GM23338 (cell line): ENCODE results near the gene NR2C1.

ENCODE experiments used
- CREB1 ChIP-seq: fragments of 250-450 bp; sonication (Bioruptor Pico); IDR thresholded peaks from 2 replicates; pipeline ENCODE4 v1.5.0; 2020; ENCODE audit warnings: low read depth, mild to moderate bottlenecking, moderate library complexity
- CTCF ChIP-seq, 2 experiments: fragments of 200-600 bp in 1 of 2; sonication (generic) in 1 of 2; conservative IDR thresholded peaks; 2 replicates each; pipeline versions ENCODE4 v1.5.1 to v1.6.1; 2016 to 2017; ENCODE audit warnings: antibody characterized with exemption in 2 of 2, low read depth in 2 of 2, mild to moderate bottlenecking in 2 of 2, moderate library complexity in 1 of 2
- EZH2 ChIP-seq: fragments of 200-600 bp; sonication (generic); IDR thresholded peaks from one replicate; pipeline ENCODE4 v1.8.0; 2017; ENCODE audit warnings: antibody characterized with exemption, mild to moderate bottlenecking, low read depth; ENCODE audit not compliant: unreplicated experiment
- EZH2phosphoT487 ChIP-seq: fragments of 200-600 bp; sonication (generic); IDR thresholded peaks from one replicate; pipeline ENCODE4 v1.8.1; 2018; ENCODE audit warnings: antibody characterized with exemption; ENCODE audit not compliant: unreplicated experiment
- JUNB ChIP-seq: IDR thresholded peaks from one replicate; pipeline ENCODE4 v1.6.1; 2016; ENCODE audit warnings: antibody characterized with exemption; ENCODE audit not compliant: unreplicated experiment
- NANOG ChIP-seq: IDR thresholded peaks from 2 replicates; pipeline ENCODE4 v1.6.1; 2016; ENCODE audit warnings: antibody characterized with exemption, borderline replicate concordance
- POLR2AphosphoS5 ChIP-seq: IDR thresholded peaks from 2 replicates; pipeline ENCODE4 v1.6.1; 2016; ENCODE audit warnings: antibody characterized with exemption, low read depth
- ZNF114 ChIP-seq: fragments of 250-450 bp; sonication (Bioruptor Pico); IDR thresholded peaks from 2 replicates; pipeline ENCODE4 v1.5.0; 2020; ENCODE audit warnings: mild to moderate bottlenecking, moderate library complexity
- ZNF331 ChIP-seq: fragments of 250-450 bp; sonication (Bioruptor Pico); IDR thresholded peaks from 2 replicates; pipeline ENCODE4 v1.5.0; 2020; ENCODE audit warnings: low read depth, mild to moderate bottlenecking, moderate library complexity
- TF ChIP-seq, protein P1 (sequence below): IDR thresholded peaks from one replicate; pipeline ENCODE4 v1.6.1; 2018; ENCODE audit warnings: antibody characterized with exemption; ENCODE audit not compliant: unreplicated experiment
- TF ChIP-seq, protein P2 (sequence below): fragments of 250-450 bp; sonication (Bioruptor Pico); IDR thresholded peaks from 2 replicates; pipeline ENCODE4 v1.5.0; 2020; ENCODE audit warnings: mild to moderate bottlenecking, moderate library complexity
- TF ChIP-seq, protein P3 (sequence below): IDR thresholded peaks from 2 replicates; pipeline ENCODE4 v1.6.1; 2016; ENCODE audit warnings: antibody characterized with exemption

GRCh38 chr12:95054206-95054605, 19.2 kb downstream of the NR2C1 start:
- no peak for TF ChIP-seq CTCF (conservative IDR thresholded peaks at IDR 0.05; ENCODE audit: low read depth in 2 of 2)
- no peak for TF ChIP-seq EZH2
- no peak for TF ChIP-seq POLR2AphosphoS5
- no peak for TF ChIP-seq NANOG
- TF ChIP-seq, protein P1, sequence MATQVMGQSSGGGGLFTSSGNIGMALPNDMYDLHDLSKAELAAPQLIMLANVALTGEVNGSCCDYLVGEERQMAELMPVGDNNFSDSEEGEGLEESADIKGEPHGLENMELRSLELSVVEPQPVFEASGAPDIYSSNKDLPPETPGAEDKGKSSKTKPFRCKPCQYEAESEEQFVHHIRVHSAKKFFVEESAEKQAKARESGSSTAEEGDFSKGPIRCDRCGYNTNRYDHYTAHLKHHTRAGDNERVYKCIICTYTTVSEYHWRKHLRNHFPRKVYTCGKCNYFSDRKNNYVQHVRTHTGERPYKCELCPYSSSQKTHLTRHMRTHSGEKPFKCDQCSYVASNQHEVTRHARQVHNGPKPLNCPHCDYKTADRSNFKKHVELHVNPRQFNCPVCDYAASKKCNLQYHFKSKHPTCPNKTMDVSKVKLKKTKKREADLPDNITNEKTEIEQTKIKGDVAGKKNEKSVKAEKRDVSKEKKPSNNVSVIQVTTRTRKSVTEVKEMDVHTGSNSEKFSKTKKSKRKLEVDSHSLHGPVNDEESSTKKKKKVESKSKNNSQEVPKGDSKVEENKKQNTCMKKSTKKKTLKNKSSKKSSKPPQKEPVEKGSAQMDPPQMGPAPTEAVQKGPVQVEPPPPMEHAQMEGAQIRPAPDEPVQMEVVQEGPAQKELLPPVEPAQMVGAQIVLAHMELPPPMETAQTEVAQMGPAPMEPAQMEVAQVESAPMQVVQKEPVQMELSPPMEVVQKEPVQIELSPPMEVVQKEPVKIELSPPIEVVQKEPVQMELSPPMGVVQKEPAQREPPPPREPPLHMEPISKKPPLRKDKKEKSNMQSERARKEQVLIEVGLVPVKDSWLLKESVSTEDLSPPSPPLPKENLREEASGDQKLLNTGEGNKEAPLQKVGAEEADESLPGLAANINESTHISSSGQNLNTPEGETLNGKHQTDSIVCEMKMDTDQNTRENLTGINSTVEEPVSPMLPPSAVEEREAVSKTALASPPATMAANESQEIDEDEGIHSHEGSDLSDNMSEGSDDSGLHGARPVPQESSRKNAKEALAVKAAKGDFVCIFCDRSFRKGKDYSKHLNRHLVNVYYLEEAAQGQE = no peak
- TF ChIP-seq CREB1 (CRISPR knock-in tag) = no peak
- TF ChIP-seq, protein P2, sequence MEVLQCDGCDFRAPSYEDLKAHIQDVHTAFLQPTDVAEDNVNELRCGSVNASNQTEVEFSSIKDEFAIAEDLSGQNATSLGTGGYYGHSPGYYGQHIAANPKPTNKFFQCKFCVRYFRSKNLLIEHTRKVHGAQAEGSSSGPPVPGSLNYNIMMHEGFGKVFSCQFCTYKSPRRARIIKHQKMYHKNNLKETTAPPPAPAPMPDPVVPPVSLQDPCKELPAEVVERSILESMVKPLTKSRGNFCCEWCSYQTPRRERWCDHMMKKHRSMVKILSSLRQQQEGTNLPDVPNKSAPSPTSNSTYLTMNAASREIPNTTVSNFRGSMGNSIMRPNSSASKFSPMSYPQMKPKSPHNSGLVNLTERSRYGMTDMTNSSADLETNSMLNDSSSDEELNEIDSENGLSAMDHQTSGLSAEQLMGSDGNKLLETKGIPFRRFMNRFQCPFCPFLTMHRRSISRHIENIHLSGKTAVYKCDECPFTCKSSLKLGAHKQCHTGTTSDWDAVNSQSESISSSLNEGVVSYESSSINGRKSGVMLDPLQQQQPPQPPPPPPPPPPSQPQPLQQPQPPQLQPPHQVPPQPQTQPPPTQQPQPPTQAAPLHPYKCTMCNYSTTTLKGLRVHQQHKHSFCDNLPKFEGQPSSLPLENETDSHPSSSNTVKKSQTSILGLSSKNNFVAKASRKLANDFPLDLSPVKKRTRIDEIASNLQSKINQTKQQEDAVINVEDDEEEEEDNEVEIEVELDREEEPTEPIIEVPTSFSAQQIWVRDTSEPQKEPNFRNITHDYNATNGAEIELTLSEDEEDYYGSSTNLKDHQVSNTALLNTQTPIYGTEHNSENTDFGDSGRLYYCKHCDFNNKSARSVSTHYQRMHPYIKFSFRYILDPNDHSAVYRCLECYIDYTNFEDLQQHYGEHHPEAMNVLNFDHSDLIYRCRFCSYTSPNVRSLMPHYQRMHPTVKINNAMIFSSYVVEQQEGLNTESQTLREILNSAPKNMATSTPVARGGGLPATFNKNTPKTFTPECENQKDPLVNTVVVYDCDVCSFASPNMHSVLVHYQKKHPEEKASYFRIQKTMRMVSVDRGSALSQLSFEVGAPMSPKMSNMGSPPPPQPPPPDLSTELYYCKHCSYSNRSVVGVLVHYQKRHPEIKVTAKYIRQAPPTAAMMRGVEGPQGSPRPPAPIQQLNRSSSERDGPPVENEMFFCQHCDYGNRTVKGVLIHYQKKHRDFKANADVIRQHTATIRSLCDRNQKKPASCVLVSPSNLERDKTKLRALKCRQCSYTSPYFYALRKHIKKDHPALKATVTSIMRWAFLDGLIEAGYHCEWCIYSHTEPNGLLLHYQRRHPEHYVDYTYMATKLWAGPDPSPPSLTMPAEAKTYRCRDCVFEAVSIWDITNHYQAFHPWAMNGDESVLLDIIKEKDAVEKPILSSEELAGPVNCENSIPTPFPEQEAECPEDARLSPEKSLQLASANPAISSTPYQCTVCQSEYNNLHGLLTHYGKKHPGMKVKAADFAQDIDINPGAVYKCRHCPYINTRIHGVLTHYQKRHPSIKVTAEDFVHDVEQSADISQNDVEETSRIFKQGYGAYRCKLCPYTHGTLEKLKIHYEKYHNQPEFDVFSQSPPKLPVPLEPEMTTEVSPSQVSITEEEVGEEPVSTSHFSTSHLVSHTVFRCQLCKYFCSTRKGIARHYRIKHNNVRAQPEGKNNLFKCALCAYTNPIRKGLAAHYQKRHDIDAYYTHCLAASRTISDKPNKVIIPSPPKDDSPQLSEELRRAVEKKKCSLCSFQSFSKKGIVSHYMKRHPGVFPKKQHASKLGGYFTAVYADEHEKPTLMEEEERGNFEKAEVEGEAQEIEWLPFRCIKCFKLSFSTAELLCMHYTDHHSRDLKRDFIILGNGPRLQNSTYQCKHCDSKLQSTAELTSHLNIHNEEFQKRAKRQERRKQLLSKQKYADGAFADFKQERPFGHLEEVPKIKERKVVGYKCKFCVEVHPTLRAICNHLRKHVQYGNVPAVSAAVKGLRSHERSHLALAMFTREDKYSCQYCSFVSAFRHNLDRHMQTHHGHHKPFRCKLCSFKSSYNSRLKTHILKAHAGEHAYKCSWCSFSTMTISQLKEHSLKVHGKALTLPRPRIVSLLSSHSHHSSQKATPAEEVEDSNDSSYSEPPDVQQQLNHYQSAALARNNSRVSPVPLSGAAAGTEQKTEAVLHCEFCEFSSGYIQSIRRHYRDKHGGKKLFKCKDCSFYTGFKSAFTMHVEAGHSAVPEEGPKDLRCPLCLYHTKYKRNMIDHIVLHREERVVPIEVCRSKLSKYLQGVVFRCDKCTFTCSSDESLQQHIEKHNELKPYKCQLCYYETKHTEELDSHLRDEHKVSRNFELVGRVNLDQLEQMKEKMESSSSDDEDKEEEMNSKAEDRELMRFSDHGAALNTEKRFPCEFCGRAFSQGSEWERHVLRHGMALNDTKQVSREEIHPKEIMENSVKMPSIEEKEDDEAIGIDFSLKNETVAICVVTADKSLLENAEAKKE = no peak
- TF ChIP-seq, protein P3, sequence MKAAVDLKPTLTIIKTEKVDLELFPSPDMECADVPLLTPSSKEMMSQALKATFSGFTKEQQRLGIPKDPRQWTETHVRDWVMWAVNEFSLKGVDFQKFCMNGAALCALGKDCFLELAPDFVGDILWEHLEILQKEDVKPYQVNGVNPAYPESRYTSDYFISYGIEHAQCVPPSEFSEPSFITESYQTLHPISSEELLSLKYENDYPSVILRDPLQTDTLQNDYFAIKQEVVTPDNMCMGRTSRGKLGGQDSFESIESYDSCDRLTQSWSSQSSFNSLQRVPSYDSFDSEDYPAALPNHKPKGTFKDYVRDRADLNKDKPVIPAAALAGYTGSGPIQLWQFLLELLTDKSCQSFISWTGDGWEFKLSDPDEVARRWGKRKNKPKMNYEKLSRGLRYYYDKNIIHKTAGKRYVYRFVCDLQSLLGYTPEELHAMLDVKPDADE = no peak
- TF ChIP-seq ZNF331 (CRISPR knock-in tag) = no peak
- TF ChIP-seq EZH2phosphoT487 = no peak
- TF ChIP-seq ZNF114 (CRISPR knock-in tag) = no peak
- no peak for TF ChIP-seq JUNB
